Aorta (tissue), 5 donors: ENCODE measurements around the gene HIVEP3. TPM values are rescaled to one million over a fixed set of nuclear protein-coding genes. Genes with fewer than 3 reads are reported as not detected.

ENCODE experiments used
- ATAC-seq: fragments of 200-7000 bp; cut with Tn5 transposase; one replicate; pipeline ENCODE4 v1.9.1; 2022; ENCODE audit warnings: moderate library complexity; ENCODE audit not compliant: low FRiP score
- DNase-seq, 2 donors: peaks; one replicate each; pipeline ENCODE4 v3.0.0-alpha.2; 2020
- H3K27ac ChIP-seq, 2 donors: one replicate each; pipeline ENCODE4 v1.5.1; 2013; ENCODE audit warnings: low read length in 2 of 2, mild to moderate bottlenecking in 2 of 2, moderate library complexity in 2 of 2, control low read depth in 1 of 2, inconsistent platforms in 1 of 2, low read depth in 1 of 2
- H3K27me3 ChIP-seq, 2 donors: one replicate each; pipeline ENCODE4 v1.6.1; 2013; ENCODE audit warnings: control low read depth in 1 of 2, low read length in 1 of 2, mild to moderate bottlenecking in 1 of 2, moderate library complexity in 1 of 2; ENCODE audit not compliant: insufficient read depth in 2 of 2, control insufficient read depth in 1 of 2
- H3K36me3 ChIP-seq, 2 donors: one replicate each; pipeline ENCODE4 v1.6.1; 2013; ENCODE audit warnings: control low read depth in 1 of 2, low read length in 1 of 2, mild to moderate bottlenecking in 1 of 2; ENCODE audit not compliant: insufficient read depth in 2 of 2, control insufficient read depth in 1 of 2
- H3K4me1 ChIP-seq, 2 donors: one replicate each; pipeline ENCODE4 v1.6.1; 2013; ENCODE audit warnings: low read length in 2 of 2, control low read depth in 1 of 2, mild to moderate bottlenecking in 1 of 2, moderate library complexity in 1 of 2; ENCODE audit not compliant: insufficient read depth in 2 of 2, control insufficient read depth in 1 of 2
- H3K4me3 ChIP-seq, 2 donors: one replicate each; pipeline ENCODE4 v1.5.1; 2013; ENCODE audit warnings: low read length in 2 of 2, control low read depth in 1 of 2, mild to moderate bottlenecking in 1 of 2
- H3K9me3 ChIP-seq: one replicate; pipeline ENCODE4 v1.6.1; 2013; ENCODE audit warnings: mild to moderate bottlenecking, low read length; ENCODE audit not compliant: control insufficient read depth
- WGBS, 2 donors: extraction: QIAGEN DNeasy Blood & Tissue Kit; methylation state at CpG; one replicate each; pipeline ENCODE4 v1.1.7; 2013; 5-methylcytosine and 5-hydroxymethylcytosine counted together
- intact Hi-C, 2 donors: fragments of 100-400 bp; cut with DNase I; formaldehyde crosslinking; loops; one replicate each; pipeline versions ENCODE4 v1.14.2 to v1.15.0; 2022
- polyA plus RNA-seq, 2 donors: library from polyadenylated mRNA; stranded (reverse); fragments of 200-250 nt; gene quantifications; one replicate each; pipeline ENCODE4 v1.2.3, GENCODE V29; 2013
- total RNA-seq, 2 donors: library from RNA; stranded (reverse); fragmentation: NEBNext Ultra II Directional; extraction: Animal tissue kit (Norgen Biotek cat#: 25700); gene quantifications; one replicate each; pipeline ENCODE4 v1.2.1, GENCODE V29; 2021
- donor health status: healthy with polysubstance abuse.
- donor health status: Bipolar disorder and iron deficiency.
- donor health status: DM: no; HTN: no; CAD: no.
- donor health status: DM: no; HTN: no; CAD: no.
- donor health status: DM: yes; HTN: yes; CAD: no.

HIVEP3 gene
- total and polyA plus RNA-seq, 4 donors: 1.6 to 6.3 (median 4.0) TPM

DNA sequence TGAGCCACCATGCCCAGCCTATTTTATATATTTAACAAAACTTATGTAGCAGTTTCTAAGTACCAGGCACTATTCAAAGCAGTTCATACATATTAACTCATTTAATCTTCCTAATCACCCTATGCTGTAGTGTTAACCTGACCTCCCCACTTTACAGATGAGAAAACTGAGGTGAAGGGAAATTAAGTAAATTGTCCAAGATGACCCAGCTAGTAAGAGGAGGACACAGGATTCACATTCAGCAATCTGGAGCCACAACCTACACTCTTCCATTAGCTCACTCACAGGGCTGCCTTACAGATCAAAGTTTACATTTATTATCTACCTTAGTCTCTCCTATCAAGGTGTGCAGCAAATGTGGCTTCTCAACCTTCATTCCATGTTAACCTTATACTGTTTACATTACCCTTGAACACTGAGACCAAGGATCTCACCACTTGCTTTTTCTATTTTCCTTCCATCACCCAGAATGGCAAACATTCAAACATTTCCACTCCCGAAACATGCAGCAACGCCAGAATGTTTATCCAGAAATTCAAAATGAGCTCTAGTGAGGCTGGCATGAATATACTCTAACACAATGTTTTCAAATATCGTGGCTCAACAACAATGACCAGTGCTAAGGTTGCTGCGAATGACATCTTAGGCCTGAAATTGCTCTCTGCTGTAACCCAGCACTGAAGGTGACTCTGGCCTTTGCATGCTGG is 24.5 kb downstream of the HIVEP3 start:
- Histone ChIP-seq H3K36me3 (no peaks in the 10 kb centered on the region), H3K4me1 (no peaks in the 10 kb centered on the region), H3K27me3 (no peaks in the 10 kb centered on the region), H3K9me3 (no peaks in the 10 kb centered on the region), H3K4me3 (no peak overlapping the region), H3K27ac (no peak overlapping the region)
- no peak for ATAC-seq
- DNase-seq: no peak
- intact Hi-C loops: no loop called here
- WGBS, 2 donors: 10% methylated on average over 4 of the region's 4 CpGs

- ATAC-seq: no peak
Observed at GRCh38 chr1:41892301-41892781, 26.4 kb downstream of the HIVEP3 start.

DNA sequence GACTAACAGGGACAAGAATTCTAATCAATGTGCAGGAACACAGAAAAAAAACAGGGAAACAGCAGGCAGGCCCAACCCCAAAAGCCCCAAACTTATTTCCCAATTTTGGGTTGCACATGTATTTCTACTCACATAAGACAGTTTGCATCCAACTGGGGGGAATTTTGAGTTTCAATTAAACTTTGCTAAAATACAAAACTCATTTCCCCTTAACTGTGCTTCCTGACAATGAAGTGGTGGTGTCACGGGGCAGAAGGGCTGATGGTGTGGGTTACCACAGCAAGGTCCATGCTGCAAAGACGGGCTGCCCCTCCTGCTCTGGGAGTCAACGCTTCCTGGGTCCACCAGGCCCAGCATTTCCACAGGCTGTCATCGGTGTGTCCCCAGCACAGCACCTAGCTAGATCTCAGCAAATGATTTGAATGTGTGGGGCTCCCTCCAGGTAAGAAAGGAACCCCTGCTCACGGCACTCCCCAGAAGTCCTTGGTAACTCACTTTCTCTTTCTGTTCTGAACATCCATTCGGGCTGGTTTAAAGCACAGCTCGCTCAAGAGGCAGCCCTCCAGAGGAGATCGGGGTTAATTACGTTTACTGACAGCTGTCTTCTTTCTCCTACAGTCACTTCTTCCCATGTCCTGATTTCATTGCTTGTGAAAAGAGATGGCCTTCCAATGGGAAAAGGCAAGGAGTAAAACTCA is 27.4 kb downstream of the HIVEP3 start:
- H3K27me3 ChIP-seq: no peaks in the 10 kb centered on the region

More at GRCh38 chr1:41892301-41892781, 26.4 kb downstream of the HIVEP3 start:
- H3K9me3 ChIP-seq: no peaks in the 10 kb centered on the region
- no peak overlapping the region for H3K4me3 ChIP-seq
- no peak for DNase-seq
- no peaks in the 10 kb centered on the region for H3K27me3 ChIP-seq
- no peaks in the 10 kb centered on the region for H3K4me1 ChIP-seq
- H3K27ac ChIP-seq: no peak overlapping the region
- 84 to 88% methylated on average over 5 of the region's 5 CpGs for WGBS, 2 donors
- H3K36me3 ChIP-seq: no peaks in the 10 kb centered on the region
- intact Hi-C loops: no loop called here

GRCh38 chr1:41890825-41891198 is 27.9 kb downstream of the HIVEP3 start:
- intact Hi-C loops: no loop called here
- no peaks in the 10 kb centered on the region for H3K36me3 ChIP-seq
- 7 to 9% methylated on average over 6 of the region's 6 CpGs for WGBS, 2 donors
- no peak overlapping the region for H3K4me3 ChIP-seq
- peak; percentile 59 for ATAC-seq
- H3K9me3 ChIP-seq: no peaks in the 10 kb centered on the region
- H3K4me1 ChIP-seq: no peaks in the 10 kb centered on the region
- no peak for DNase-seq
- H3K27me3 ChIP-seq: no peaks in the 10 kb centered on the region
- no peak overlapping the region for H3K27ac ChIP-seq

More for the DNA sequence above, 27.4 kb downstream of the HIVEP3 start:
- intact Hi-C loops: no loop called here
- H3K9me3 ChIP-seq: no peaks in the 10 kb centered on the region
- DNase-seq (peak in 1 of 2 donors; percentile 68), ATAC-seq (peak; percentile 58)
- H3K4me3 ChIP-seq: no peak overlapping the region
- H3K4me1 ChIP-seq: no peaks in the 10 kb centered on the region
- WGBS, 2 donors: 77 to 82% methylated on average over 9 of the region's 9 CpGs
- H3K27ac ChIP-seq: no peak overlapping the region
- no peaks in the 10 kb centered on the region for H3K36me3 ChIP-seq

DNA sequence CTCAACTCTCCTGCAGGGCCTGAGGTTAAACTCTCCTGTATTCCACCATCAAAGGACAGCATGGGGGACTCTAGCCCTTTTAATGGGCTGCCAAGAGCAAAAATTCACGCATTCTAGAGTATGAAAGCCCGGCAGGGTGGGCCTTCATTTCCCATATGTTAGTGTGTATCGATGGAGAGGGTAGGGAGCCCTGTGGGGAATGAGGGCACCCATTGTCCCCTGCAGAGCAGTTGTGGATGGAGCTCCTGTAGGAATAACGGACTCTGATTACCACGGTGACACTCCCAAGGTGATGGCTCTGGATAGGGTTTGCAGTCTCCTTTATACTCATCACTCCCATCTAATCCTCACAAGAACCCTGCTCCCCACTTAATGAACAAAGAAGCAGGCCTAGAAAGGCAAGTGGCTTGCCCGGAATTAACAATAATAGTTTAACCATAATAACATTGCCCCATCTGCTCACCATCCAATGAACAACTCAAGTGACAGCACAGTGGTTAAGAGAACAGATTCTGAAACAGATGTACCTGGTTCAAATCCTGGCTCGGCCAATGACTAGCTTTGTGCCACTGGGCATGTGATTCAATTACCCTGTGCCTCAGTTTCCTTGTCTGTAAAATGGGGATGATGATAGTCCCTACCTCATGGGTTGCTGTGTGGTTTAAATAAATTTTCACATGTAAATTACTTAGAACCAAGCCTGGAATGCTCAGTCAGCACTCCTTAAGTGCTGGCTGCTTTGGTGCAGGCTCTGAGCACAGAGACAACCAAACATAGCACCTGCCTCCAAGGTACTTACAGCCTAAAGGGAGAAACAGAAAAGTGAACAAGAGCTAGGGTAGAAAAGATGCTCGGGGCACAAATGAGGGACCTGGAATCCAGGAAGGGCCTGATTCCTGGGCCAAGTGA is 29.0 kb downstream of the HIVEP3 start:
- no peak for ATAC-seq
- Histone ChIP-seq H3K27me3 (no peaks in the 10 kb centered on the region), H3K4me3 (no peak overlapping the region), H3K4me1 (no peaks in the 10 kb centered on the region), H3K27ac (no peak overlapping the region), H3K36me3 (no peaks in the 10 kb centered on the region), H3K9me3 (no peaks in the 10 kb centered on the region)
- intact Hi-C loops: no loop called here
- DNase-seq: no peak
- WGBS, 2 donors: 97 to 98% methylated on average over 8 of the region's 8 CpGs

GRCh38 chr1:41888756-41889155 is 30.0 kb downstream of the HIVEP3 start:
- ATAC-seq: no peak
- intact Hi-C loops: no loop called here

GRCh38 chr1:41887365-41887764 is 31.4 kb downstream of the HIVEP3 start:
- intact Hi-C loops: no loop called here
- no peaks in the 10 kb centered on the region for H3K27me3 ChIP-seq
- no peak overlapping the region for H3K27ac ChIP-seq
- DNase-seq (no peak), ATAC-seq (no peak)
- no peaks in the 10 kb centered on the region for H3K9me3 ChIP-seq
- H3K4me1 ChIP-seq: no peaks in the 10 kb centered on the region
- no peaks in the 10 kb centered on the region for H3K36me3 ChIP-seq
- 96 to 100% methylated on average over 1 of the region's 1 CpG for WGBS, 2 donors
- no peak overlapping the region for H3K4me3 ChIP-seq

More at GRCh38 chr1:41888756-41889155, 30.0 kb downstream of the HIVEP3 start:
- no peak for DNase-seq
- Histone ChIP-seq H3K4me3 (no peak overlapping the region), H3K27me3 (no peaks in the 10 kb centered on the region), H3K4me1 (no peaks in the 10 kb centered on the region), H3K9me3 (no peaks in the 10 kb centered on the region), H3K36me3 (no peaks in the 10 kb centered on the region), H3K27ac (no peak overlapping the region)
- 96 to 97% methylated on average over 4 of the region's 4 CpGs for WGBS, 2 donors

GRCh38 chr1:41884256-41885230 is 34.2 kb downstream of the HIVEP3 start:
- 76 to 87% methylated on average over 9 of the region's 9 CpGs for WGBS, 2 donors
- ATAC-seq (no peak), DNase-seq (no peak)
- no peaks in the 10 kb centered on the region for H3K9me3 ChIP-seq
- intact Hi-C loops: no loop called here
- H3K4me1 ChIP-seq: no peaks in the 10 kb centered on the region
- H3K36me3 ChIP-seq: no peaks in the 10 kb centered on the region
- no peak overlapping the region for H3K27ac ChIP-seq
- no peak overlapping the region for H3K4me3 ChIP-seq
- no peaks in the 10 kb centered on the region for H3K27me3 ChIP-seq
